GM21423 (cell line): ENCODE measurements around the gene BYSL.

Source experiments
- ATAC-seq: cut with Tn5 transposase; IDR thresholded peaks from one replicate; pipeline ENCODE4 v1.9.1; 2021; ENCODE audit warnings: mild to moderate bottlenecking, moderate library complexity; ENCODE audit not compliant: unreplicated experiment

Gene BYSL, protein sequence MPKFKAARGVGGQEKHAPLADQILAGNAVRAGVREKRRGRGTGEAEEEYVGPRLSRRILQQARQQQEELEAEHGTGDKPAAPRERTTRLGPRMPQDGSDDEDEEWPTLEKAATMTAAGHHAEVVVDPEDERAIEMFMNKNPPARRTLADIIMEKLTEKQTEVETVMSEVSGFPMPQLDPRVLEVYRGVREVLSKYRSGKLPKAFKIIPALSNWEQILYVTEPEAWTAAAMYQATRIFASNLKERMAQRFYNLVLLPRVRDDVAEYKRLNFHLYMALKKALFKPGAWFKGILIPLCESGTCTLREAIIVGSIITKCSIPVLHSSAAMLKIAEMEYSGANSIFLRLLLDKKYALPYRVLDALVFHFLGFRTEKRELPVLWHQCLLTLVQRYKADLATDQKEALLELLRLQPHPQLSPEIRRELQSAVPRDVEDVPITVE

DNA sequence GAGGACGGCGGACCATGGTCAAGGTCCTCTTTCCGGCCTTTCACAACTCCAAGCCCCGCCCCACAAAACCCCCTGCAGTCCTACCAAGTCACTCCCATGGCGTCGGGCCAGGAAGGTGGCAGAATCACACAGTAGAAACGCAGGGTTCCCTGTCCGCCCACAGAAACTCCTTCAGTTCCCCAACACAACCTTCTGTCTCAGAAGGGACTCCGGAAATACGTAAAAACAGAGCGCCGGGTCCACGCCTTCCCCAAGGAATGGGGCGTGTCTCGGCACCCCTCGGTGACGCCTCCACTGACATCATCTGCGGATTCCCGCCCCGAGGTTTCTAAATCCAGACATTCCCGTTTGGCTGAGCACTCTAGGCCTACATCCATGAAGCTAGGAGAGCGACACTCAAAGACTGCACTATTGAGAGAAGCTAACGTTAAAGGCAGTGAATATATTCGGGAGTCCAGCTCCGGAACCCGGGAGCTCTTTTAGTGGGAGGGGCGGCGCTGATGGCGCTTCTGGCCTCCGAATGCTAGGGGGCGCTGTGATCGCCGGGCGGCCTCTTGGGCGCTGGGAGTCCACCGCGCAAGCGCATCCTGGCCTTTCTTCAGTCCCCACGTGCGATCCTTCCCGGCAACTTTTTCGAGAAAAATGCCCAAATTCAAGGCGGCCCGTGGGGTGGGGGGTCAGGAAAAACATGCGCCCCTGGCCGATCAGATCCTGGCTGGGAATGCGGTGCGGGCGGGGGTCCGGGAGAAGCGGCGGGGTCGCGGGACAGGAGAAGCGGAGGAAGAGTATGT, at the start of gene BYSL, which contains the start of gene MED20:
Gene BYSL, plus strand, starts transcription at position 579 of the 791 bp plus-strand sequence. Its CDS starts 64 bp downstream, at position 643.
Gene MED20, minus strand, starts transcription at position 219 of the 791 bp plus-strand sequence. Its CDS starts 121 bp downstream, at position 98.
- ATAC-seq, result peak; percentile 87

GRCh38 chr6:41871691-41872090, 49.6 kb upstream of the BYSL start:
- ATAC-seq, result no peak

- no peak for ATAC-seq
These were observed 49.2 kb upstream of the BYSL start for GRCh38 chr6:41872147-41872546.

GRCh38 chr6:41874741-41875140, 46.6 kb upstream of the BYSL start:
- no peak for ATAC-seq

GRCh38 chr6:41877051-41877680, 44.1 kb upstream of the BYSL start:
- ATAC-seq, result no peak

DNA sequence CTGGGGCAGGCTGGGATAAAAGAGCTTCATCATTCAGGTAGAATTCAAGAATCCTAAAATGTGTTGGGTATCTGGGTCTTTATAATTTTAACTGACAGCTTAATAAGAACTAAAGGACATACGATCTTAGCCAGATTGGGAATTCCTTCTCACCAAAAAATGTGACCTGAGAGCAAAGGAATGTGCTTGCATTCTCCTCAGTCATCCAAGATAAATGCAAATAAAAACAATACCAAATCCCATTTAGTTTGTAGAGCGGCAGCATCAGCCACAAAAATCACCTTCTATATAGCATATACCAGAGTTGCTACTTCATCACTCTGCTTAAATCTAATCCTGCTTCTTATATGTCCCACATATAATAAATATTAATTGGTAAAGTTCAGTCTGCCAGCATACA, 43.1 kb upstream of the BYSL start:
- ATAC-seq, result no peak

GRCh38 chr6:41878961-41879405, 42.3 kb upstream of the BYSL start:
- ATAC-seq, result no peak

DNA sequence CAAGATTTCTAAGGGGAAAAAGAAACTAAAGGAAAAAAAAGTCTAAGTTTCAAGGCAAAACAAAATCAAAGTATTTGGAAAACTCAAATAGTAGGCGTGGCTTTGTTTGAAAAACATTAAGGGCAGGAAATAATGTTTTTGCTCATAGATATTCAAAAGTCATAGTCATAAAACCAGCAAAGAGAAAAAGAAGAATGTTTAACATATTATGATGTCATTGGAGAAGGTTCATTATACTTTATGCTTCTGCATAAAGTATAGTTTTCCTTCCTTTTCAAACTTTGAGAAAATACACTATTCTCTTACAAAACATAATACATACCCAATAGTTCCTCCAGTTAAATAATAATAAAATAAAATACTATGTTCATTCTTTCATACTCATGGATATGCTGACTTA, 39.8 kb upstream of the BYSL start:
- ATAC-seq, result no peak

DNA sequence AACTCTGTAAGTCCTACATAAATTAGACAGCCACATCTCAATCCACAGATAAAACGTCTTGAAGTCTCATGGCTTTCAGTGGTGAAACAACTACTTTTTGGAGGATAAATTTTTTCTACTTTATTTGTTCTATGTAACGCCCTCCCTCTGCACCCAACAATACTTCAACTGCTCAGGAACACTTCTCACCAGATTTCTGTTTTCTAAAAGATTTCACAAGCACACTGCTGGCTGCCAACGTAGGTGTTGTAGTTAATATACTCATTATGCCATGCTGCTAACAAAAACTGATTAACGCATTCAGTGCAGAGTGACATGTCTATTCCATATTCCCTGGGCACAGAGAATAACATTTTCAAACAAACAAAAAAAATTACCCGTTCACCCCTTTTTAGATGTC, 36.3 kb upstream of the BYSL start:
- ATAC-seq, result no peak

- no peak for ATAC-seq
These were observed 35.4 kb upstream of the BYSL start for GRCh38 chr6:41885930-41886329.

DNA sequence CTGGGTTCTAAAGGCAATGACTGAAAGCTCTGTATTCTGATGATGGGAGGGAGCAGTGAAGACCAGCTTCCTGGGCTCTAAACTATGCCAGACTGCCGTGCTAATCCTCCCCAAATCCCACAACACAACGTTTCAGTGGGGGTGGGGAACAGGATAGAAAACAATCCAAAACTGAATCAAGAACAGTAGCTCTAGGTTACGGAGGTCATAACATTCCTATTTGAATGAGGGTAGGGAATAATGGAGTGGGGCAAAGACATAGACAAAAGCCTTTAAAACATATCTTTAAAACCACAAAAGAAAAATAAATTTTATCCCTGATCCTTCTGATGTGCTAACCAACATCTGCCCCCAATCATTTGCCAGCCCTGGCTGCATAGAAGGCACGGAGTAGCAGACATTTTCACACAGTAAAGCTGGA, 34.0 kb upstream of the BYSL start:
- no peak for ATAC-seq

- ATAC-seq, result no peak
These were observed 28.3 kb upstream of the BYSL start for GRCh38 chr6:41892921-41893564.

- peak; percentile 25 for ATAC-seq
These were observed 26.7 kb upstream of the BYSL start for GRCh38 chr6:41894366-41895299.

DNA sequence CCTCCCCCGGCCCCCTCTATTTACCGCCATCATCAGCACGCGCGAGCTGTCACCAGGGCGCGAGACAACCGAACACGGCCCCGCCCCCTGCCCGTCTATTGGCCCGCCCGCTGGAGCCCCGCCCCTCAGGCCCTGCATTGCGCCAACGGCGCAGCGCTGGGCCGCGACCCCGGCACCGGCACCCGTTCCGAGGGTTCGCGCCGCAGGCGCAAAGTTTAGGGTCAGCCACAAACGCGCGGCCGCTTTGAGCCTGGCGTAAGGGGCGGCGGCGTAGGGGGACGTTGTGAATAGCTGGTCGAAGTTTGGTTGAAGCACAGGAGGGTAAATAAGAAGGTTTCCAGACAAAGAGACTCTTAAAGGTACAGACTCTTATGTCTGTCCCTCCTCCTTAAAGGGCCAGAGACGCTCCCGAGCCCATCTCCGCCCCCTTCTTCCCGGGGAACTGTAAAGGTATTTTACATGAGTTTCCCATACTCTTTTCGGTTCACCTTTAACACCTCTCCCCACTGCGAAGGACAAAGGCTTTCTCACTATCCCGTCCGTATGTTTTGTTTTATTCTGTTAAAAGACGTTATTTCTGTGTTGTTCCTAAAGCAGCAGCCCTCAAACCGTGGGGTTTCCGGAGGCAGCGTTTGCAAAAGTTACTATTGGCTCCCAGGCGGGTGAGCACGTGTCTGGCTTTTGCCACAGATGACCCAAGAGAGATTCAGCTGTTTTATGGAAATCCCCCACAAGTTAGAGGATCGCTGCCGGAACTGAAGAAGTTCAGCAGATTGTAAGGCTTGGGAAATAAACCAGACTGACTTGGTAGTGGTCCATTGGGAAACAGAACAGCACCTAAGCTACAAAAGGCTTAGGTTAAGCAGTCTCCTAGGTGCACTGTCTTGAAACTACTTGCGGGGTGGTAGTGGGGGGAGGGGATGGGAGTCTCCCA, 25.7 kb upstream of the BYSL start, which contains the start of gene USP49:
Gene USP49, minus strand, starts transcription at position 76 of the 934 bp plus-strand sequence. CDS start 88,392 bp downstream, outside the sequence.
- peak; percentile 82 for ATAC-seq

DNA sequence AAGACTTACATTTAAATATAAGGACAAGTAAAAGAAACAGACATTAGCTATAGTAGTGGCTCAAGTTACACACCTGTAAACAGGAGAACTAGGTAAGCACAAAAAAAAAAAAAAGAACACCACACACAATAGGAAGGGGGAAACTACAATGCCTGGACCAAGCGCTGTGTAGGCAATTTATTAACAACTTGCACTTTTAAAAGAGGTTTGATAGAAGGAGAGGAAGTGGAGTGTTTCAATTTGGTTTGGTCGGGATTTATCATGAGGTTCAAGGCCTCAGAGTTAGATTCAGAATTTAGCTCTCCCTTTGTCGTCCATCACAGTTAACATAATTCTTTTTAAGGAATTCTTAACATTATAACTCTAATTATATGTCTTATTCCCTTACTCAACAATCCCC, 25.0 kb upstream of the BYSL start:
- no peak for ATAC-seq

DNA sequence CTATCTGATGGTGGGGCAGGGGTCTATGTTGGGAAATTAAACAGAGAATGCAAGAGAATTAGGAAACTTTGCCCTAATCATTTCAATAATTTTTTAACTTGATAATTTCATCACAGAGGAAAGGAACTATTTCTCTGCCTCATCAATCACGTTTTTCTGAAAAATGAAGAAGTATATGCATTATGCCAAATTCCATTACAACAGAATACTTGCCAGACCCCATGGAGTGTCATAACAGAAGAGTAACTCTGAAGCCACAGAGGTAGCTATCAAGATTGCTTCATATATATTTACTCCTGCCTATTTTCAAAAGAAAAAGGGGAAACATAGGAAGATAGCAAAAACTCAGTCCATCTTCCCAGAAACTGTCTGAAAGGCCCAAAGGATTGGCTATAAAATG, 20.4 kb upstream of the BYSL start:
- ATAC-seq, result no peak

GRCh38 chr6:41901882-41902519, 19.3 kb upstream of the BYSL start:
- no peak for ATAC-seq

DNA sequence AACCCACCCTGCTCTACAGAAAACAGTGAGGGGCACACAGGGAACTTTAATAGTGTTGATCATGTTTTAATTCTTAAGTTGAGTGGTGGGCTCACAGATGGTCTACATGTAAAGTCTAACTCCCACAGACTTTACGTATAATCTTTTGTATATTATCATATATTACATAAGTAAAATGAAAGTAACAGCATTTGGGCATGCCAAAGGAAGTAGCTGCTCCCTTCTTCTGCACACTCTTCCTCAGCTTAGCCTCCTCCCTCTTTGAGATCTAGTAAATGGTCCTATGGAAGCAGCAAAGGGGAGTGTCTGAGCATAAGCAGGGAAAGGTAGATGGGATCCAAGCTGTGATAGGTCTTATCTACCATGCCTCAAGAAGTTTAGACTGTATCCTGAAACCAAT, 11.6 kb upstream of the BYSL start:
- ATAC-seq, result no peak
